ENCODE results near the gene SUN2.
A peak's percentile ranks its signal among the peaks of the same experiment; 100 is the strongest.

The SUN2 gene

DNA sequence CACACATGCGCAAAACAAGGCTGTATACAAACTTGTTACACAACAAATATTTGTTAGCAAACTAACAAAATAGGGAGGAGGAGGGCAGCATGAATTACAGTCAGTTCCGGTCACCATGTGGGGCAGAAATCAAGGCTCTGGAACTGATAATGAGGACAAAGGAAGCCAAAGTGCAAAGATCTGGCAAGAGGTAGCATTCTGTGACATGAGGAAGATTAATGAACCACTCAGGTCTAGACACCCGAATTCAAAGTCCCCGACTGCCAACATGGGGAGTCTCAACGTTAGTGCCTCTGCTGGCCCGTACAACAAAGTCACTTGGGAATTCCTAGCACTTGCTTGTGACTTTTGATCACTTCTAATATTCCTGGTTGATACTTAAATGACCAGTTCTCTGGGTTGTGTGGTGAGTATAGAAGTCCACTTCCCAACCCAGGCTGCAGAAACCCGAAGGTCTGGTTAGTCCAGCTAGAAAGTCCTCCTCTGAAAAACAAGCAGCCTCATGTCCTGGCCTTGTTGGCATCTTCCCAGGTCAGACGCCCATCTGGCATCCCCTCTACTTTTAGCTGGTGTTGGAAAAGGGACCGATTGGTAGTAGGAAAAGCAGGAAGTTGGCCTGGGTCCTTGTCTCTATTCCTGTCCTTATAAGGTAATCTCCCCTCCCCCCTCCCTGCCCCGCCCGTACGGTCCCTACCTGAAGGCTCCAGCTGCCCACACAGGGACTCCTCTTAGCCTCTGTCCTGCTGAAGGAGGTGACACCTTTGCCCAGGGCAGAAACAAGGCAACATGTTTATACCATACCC lies 1.6 kb downstream of the SUN2 start:
- DNase-seq, result peak; percentile 77

DNA sequence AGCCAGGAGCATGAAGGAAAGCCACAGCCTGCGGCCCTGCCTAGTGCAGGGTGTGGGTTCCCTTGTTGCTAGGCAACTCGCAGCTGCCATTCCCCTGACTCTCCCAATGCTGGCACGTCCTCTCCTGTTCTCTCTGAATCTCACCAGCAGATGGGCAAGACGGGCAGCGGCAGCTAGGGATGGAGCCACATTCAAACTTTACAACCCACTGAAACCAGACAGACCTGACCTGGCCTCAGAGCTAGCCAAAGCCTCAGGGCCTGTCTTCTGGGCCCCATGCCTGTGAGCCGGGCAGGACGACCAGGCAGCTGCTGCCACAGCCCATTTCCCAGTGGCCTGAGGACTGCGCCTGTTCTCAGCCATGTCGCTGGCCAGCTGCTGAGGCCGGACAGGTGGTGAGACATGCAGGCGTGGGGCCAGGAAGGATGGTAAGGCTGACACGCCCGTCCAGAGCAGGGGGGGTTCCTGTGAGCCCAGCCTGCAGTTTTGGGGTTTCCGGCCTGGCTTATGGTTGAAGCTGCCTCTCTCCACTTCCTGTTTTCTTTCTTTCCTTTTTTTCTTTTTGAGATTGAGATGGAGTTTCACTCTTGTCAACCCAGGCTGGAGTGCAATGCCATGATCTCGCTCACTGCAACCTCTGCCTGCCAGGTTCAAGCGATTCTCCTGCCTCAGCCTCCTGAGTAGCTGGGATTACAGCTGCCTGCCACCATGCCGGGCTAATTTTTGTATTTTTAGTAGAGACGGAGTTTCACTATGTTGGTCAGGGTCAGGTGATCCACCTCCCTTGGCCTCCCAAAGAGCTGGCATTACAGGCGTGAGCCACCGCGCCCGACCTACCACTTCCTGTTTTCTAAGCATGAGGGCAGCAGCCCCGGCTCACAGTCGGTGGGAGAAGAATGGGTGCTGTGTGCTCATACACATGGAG lies 4.1 kb downstream of the SUN2 start:
- DNase-seq, result no peak

DNA sequence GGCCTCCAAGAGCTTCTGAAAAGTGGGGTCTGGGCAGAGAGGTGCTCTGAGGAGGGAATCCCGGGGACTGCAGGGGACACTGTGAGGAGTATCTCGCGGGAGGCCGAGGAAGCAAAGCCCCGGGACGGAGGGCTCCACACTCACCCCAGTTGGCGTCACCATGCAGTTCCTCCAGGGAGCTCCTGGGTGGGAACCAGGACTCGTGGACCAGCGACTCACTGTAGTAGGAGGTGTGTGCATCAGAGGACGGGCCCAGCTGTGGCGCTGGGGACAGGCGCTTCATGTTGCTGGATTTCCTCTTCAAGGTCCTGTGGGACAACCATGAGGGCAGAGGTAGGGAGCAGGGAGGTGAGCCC lies 4.8 kb downstream of the SUN2 start:
- DNase-seq, result no peak

DNA sequence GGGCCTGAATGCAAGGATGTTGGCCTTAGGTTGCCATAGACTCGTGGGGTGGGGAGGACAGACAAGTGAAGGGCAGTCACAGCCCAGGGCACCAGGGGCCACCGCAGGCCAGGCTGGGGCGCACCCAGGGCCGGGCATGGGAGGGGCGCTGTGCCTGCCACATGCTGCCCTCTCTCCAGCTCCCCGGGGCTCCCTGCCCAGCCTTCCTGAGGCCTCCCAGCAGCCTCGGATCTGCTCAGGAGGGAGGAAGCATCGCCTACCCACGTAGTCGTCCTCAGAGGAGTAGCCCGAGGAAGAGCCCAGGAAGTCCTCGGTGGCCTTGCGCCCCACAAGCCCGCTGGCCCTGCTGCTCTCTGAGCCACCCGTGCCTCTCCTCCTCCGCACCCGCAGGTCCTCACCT lies 5.2 kb downstream of the SUN2 start:
- DNase-seq, result no peak

DNA sequence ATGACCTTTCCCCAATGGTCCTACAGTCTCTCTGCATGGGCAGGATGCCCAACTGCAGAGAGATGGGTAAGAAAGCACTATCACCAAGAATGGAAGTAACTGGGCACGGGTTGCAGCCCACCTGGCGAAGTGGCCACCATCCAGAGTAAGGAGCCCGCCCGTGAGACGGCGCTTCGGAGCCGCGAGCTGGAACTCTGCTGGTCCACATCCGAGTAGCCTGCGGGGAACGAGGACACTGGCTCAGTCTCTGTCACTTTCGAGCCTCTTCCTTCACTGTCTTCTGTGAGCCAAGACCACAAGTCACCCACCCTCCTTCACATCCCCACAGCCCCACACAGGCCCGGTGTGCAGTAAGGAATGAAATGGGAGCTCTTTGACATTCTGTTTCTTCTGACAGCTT lies 5.7 kb downstream of the SUN2 start:
- DNase-seq, result no peak

DNA sequence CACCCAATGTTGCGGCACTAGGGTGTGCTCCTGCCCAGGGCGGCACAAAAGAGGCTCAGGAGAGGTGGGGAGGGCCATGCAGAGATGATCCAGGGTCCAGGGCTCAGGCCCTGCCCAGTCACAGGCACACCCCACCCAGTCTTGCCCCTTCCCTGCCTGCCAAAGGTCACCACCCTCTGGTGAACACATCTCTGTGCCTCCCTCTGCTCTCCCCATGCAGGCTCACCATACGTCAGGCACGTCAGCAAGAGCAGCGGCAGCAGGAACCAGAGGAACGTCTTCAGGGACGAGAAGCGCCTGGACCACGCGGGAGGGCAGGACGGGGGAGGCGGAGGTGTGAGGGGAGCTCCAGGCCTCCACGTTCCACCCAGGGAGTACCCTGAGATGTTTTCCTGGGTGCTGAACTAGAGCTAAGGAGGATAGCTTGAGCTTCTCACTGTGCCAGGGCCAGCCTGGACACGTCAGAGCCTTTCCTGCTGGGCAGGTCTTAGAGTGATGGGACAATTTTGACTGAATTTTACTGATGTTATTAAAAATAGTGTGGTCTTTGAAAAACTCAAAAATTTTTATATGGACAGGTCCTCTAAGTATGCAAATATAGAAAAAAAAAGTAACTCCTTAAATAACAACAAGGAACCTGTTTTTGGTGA lies 7.2 kb downstream of the SUN2 start:
- no peak for DNase-seq

DNA sequence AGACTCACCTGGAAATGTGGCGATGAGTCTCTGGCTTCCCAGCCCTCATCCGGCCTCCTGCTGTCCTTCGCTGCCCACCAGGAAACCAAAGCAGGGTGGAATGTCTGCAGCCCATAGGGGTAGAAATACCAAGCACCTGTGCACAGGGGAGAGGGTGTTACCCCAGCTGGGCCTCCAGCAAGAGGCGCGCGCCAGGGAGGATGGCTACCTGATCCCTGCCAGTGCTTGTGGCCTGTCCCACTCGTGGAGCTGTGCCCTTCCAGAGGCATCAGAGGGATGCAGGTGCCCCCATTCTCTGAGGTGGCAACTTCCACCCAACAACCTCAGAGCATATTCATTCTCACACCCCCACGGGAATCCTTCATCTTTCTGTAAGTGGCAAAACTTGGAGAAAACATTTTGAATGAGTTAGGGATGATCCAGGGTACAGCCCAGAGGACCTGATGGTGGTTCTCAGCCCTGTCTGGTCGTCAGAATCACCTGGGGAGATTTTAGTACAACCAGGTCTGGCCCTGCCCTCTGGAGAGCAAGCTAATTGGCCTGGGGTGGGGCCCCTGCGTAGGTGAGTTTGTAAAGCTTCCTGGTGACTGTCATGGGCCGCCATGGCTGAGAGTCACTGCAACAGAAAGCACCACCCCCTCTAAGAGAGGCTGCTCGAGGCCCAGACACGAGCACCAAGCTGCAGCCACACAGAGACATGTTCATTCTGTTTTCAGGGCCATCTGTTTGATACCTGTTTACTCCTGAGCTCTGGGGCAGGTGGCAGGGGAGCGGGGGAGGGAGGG lies 9.9 kb downstream of the SUN2 start:
- no peak for DNase-seq

DNA sequence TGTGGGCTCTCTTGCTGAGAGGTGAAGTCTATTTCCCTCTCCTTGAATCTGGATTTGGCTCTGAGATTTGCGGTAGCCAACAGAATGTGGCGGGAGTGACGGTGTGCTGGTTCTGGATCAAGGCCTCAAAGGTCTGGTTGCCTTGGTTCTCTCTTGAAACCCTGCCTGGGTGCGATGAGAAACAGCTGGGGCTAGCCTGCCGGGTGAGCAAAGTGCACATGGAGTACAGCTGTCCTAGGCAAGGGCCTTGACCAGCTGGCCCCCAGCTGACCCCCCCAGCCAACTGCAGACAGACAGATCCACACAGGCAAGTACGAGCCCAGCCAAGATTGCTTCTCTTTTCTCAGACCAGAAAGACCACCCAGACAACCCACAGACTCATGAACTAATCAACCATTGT lies 10.8 kb downstream of the SUN2 start:
- DNase-seq, result no peak

DNA sequence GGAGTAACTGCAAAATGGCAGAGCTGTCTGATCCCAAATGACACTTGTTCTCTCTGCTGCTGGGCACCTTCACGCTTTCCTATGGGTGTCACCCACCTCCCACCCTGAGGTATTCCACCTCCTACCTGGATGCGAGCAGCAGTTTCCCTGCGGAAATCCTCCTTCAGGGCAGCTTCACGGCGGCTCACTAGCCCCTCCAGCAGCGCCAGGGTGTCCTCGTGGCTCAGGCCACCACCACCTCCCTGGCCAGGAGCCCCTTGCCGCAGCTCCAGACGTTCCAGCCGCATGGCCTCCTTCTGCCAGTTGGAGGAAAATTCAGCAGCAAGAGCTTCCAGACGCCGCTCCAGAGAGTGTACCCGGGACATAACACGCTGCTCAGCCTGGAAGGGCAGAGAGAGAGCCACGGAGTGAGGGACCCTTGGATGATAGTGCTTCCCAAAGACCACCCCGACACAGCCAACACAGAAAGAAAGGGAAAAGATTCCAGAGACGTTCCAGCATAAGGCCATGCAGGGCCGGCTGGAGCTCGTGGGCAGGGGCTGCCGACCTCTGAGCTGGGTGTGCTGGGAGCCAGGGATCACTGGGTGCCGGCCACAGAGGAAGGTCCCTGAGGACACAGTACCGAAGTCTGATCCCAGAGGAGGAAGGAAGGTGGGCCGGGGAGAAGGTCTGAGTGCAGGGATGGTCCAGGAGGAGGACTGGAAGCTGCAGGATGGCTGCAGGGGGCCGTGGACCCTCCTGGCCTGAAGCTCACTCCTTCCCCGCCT lies 13.4 kb downstream of the SUN2 start:
- no peak for DNase-seq

DNA sequence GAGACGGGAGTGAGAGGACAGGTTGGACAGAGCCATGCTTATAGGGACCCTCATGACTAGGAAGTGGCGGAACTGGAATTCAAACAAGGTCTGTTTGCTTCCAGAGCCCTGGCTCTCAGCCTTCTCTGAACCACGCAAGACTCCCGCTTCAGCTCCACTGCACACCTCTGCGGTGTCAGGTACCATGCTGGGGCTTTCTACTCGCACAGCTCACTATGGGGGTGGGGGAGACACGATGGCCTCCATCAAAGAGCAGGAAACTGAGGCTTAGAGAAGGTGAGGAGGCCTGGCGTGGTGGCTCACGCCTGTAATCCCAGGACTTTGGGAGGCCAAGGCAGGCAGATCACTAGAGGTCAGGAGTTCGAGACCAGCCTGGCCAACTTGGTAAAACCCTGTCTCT lies 14.2 kb downstream of the SUN2 start:
- no peak for DNase-seq

DNA sequence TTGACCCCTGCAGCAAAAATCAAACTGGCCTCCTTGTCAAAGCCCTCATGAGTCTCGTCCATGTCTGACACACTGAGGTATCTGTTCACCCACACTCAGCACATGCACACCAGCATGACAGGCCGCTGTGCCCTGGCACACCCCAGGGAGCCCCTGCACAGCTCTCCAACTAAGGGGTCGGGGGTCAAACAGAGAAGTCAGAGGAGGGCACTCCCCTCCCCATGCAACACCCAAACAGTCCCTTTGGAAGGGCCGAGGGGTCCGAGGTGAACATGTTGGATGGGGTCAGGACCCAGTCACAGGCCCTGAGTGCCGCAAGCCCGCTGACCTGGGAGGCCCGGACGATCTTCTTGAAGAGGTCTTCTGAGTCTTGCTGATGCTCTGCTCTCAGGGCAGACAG lies 14.6 kb downstream of the SUN2 start:
- no peak for DNase-seq

DNA sequence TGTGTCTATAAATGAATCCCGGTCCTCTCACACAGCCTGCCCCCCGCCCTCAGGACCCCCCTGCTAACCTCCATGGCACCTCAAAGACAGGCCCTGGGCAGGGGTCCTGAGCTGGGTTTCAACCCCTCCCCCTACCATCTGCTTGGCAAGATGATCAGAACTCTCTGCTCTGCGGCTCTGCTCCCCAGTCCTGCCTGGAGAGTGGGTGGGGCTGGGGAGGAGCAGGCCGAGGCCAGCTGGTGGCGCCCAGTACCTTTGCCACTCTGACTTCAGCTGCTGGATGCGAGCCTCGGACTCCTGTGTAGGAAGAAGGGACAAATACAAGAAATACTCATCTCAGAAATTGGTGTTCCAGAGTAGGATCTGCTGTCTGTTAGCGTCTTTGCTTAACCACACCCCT lies 15.0 kb downstream of the SUN2 start:
- DNase-seq, result no peak

DNA sequence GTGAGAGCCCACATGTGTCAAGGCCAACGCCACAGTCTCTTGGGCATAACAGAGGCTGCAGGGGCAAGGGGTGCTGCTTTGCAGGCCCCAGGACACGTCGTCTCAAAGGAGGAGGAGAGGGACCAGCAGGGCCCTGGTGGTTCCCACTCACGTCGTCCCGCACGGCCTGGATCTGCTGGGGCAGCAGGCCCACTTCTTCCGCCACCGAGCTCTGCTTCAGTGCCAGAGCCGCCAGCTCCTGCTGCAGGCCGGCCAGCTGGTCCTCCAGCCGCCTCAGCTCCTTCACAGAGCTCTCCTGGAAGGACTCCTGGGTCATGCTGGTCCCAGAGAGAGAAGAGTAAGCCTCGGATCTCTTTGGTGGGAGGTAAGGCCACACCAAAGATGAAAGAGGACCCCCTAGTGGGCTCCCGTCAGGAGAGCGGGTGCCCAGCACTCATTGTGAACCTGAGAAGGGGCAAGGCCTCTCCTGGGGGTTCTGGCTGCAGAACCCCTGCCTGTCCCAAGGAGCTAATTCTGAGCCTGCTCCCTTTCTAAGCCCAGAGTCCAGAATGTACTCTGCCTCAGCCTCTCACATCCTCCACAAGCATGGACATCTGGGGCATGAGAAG lies 15.6 kb downstream of the SUN2 start:
- DNase-seq, result no peak

DNA sequence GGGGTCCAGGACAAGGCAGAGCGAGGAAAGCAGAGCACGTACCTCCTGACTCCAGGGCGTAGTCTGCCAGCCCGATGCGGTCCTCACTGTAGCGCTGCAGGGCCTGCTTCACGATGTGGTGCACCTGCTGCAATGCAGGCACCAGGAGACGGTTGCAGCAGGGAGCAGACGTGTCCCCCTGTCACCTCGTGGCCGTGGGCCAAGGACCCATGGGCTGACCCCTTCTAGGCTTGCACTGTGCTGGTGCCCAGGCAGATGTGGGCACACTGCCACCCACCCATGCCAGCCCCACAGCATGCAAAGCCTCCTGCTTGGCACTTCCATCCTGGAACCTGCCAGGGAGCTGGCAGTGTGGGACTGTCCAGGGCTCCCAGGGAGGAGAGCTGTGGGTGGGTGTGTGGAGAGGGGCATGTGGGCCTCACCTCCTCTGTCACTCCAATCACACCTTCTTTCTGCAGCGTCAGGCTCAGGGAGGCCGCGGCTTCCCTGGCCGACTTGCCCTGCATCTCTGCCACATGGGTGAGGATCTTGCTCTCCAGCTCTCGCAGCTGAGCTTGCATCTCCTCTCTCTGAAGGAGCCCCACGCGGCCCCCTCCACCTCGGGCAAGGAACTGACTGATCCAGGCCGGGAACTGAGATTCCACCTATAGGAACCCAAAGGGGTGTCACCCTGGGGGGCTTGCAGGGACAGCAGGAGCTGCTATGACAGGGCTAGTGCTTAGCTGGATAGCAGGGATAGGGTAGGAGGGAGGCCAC lies 16.3 kb downstream of the SUN2 start:
- no peak for DNase-seq

DNA sequence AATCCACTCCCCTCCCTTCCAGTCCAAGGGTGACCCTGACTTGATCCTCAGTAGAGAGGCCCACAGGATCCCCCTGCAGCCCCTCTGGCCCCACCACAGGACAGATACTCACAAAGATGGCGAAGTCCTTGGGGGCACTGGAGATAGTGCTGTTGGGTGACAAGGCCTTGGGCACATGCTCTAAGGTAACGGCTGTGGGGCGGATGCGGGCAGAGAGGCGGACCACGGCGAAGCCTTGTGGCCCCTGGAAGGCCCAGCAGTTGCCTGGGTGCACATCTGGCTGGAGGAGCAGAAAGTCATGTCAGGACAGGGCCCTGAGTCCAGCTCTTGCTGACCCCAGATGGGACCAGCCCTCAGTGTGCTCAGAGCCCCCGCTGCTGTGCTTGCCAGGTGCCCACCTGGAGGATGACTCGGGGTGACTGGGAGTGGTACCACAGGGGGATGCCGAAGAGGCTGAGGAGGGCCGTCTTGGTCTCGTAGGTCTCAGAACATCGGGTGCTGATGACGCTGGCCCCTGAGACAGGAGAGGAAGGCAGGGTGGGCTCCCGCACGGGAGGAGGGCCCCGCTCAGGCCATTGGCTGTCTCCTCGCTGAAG lies 17.2 kb downstream of the SUN2 start:
- DNase-seq, result no peak

DNA sequence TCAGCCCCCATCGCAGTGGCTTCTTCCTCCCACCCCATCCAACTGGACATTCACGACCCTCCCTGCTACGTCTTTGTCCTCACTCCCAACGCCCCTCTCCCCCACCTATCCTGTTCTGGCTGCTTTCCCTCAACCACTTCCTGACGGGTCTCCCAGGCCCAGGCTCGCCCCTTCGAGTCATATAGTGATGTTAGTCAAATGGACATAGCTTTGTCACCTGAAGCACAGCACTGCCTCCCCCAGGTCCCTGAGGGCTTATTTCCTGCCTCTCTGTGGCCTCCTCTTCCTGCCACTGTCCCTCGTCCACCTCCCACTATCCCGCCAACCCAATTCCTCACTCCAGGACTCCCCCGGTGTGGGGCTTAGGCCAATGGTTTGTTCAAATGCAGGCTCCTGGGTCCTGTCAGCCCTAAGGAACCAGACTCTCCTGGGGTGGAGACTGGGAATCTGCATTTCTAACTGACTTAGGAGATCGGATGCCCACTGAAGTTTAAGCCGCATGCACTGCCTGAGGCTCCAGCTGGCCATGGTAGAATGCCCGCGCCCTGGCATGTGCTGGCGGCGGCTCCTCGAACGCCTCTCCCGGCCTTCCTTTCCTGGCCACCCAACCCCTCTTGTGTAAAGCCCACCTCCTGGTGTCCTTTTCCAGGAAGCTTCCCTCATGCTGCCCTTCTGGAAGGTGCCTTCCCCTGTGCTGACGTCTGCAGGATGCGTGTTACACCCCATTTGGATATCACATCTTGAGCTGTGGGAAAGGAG lies 18.3 kb downstream of the SUN2 start:
- DNase-seq, result peak; percentile 72

DNA sequence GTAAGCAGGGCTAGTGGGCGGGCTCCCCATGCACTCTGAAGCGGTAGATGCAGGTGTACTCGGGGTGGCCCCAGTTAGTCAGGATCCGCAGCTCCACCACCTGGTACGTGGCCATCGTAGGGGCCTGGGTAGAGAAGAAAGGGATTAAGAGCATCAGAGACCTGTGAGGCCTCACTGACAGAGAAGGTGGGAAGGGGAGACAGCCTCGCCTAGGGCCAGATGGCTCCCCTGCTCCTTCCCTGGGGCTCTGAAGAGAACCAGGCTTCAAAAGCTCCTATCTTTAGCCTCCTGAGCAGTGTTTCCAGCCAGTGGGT lies 19.6 kb downstream of the SUN2 start:
- DNase-seq, result no peak

DNA sequence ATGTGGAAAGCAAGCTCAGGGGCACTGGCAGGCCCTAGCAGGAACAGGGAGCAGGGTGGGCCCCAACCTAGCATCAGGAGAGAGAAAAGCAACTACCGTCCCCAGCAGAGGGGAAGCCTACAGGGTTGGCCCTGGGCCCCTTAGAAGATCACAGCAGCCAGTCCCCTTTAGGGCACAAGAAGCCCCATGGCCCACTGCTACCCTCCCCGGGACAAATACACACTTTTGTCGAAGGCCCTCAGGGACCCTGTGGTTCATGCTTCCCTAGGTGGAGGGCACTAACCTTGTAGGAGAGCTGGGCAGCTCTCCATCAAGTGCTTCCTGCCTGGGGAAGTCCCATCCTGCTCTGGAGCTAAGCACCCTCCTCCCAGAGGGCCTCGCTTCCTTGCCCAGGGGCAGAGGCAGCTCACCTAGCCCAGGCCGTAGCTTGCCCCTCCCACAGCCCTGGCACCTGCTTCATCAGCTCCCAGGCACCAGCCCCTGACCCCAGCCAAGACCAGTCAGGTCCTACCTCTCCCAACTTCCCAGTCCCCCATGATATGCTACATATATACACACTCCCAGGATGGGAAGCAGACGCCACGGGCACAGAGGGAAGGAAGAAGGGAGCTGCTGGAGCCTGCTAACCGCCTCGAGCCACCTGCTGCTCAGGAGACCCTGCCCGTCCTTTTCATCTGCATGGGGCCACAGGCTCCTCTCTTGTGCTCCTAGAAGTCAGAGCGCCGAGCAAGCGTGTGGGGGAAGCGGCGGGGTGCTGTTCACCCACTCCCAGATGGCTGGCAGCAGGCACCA lies 20.1 kb downstream of the SUN2 start:
- DNase-seq, result no peak

DNA sequence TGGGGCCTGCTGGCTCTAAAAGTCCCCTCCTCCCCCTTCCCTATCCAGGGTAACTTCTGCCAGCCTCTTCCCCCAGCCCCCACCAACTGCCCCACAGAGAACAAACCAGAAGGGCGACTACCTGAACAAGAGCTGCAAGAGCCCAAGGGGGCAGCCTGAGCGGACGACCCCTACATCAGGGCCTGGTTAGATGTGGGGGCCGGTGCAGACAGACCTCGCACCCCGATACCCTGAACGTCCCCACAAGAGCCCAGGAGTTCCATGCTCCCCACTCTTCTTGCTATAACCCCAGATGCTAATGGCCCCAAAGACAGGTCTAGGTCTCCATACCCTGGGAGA lies 20.7 kb downstream of the SUN2 start:
- no peak for DNase-seq

Measured in islet precursor cell (in vitro differentiated cells).